Parathyroid adenoma (tissue), 2 donors: ENCODE measurements around the gene SORCS2.

ENCODE experiments used
- H2AFZ ChIP-seq: fragments of 300-600 bp; sonication (generic); one replicate; pipeline ENCODE4 v1.7.0; 2017; ENCODE audit warnings: antibody characterized with exemption, mild to moderate bottlenecking
- H3K27ac ChIP-seq: fragments of 300-600 bp; sonication (generic); one replicate; pipeline ENCODE4 v1.7.0; 2017
- H3K27me3 ChIP-seq: fragments of 300-600 bp; sonication (generic); one replicate; pipeline ENCODE4 v1.7.0; 2017; ENCODE audit warnings: low read length; ENCODE audit not compliant: control insufficient read depth, insufficient read depth
- H3K36me3 ChIP-seq: fragments of 300-600 bp; sonication (generic); one replicate; pipeline ENCODE4 v1.7.0; 2017; ENCODE audit warnings: low read length; ENCODE audit not compliant: control insufficient read depth, insufficient read depth
- H3K4me1 ChIP-seq: fragments of 300-600 bp; sonication (generic); one replicate; pipeline ENCODE4 v1.7.0; 2017; ENCODE audit warnings: control low read depth
- H3K4me2 ChIP-seq: fragments of 300-600 bp; sonication (generic); one replicate; pipeline ENCODE4 v1.7.0; 2017; ENCODE audit warnings: low read length
- H3K4me3 ChIP-seq: fragments of 300-600 bp; sonication (generic); one replicate; pipeline ENCODE4 v1.7.0; 2017; ENCODE audit warnings: low read depth, low read length
- H3K79me2 ChIP-seq: fragments of 300-600 bp; sonication (generic); one replicate; pipeline ENCODE4 v1.7.0; 2017; ENCODE audit warnings: control low read depth
- H3K9ac ChIP-seq: fragments of 300-600 bp; sonication (generic); one replicate; pipeline ENCODE4 v1.7.0; 2017; ENCODE audit warnings: mild to moderate bottlenecking
- H3K9me3 ChIP-seq: fragments of 300-600 bp; sonication (generic); one replicate; pipeline ENCODE4 v1.7.0; 2017; ENCODE audit warnings: low read length; ENCODE audit not compliant: control insufficient read depth
- CTCF ChIP-seq: fragments of 300-600 bp; sonication (generic); IDR thresholded peaks from one replicate; pipeline ENCODE4 v1.7.0; 2017; ENCODE audit warnings: antibody characterized with exemption, mild to moderate bottlenecking
- donor health status: primary hyperparathyroidism.

SORCS2 gene

GRCh38 chr4:7310451-7310850, 118.1 kb downstream of the SORCS2 start:
- no peaks in the 10 kb centered on the region for H3K4me1 ChIP-seq
- no peak overlapping the region for H3K9ac ChIP-seq
- no peak for TF ChIP-seq CTCF
- no peak overlapping the region for H3K4me3 ChIP-seq
- H3K36me3 ChIP-seq, result no peaks in the 10 kb centered on the region
- H3K27me3 ChIP-seq, result no peaks in the 10 kb centered on the region
- no peak overlapping the region for H3K27ac ChIP-seq
- no peak overlapping the region for H3K4me2 ChIP-seq
- H2AFZ ChIP-seq, result no peak overlapping the region
- no peaks in the 10 kb centered on the region for H3K9me3 ChIP-seq
- H3K79me2 ChIP-seq, result no peaks in the 10 kb centered on the region

- no peaks in the 10 kb centered on the region for H3K36me3 ChIP-seq
- no peak overlapping the region for H3K9ac ChIP-seq
- no peak for TF ChIP-seq CTCF
- no peaks in the 10 kb centered on the region for H3K4me1 ChIP-seq
- no peaks in the 10 kb centered on the region for H3K79me2 ChIP-seq
- no peaks in the 10 kb centered on the region for H3K27me3 ChIP-seq
- H3K9me3 ChIP-seq, result no peaks in the 10 kb centered on the region
- H3K4me2 ChIP-seq, result no peak overlapping the region
- H3K4me3 ChIP-seq, result no peak overlapping the region
- H2AFZ ChIP-seq, result no peak overlapping the region
- H3K27ac ChIP-seq, result no peak overlapping the region
Measured at GRCh38 chr4:7311205-7311604, 118.9 kb downstream of the SORCS2 start.

- no peak overlapping the region for H3K9ac ChIP-seq
- no peaks in the 10 kb centered on the region for H3K36me3 ChIP-seq
- H2AFZ ChIP-seq, result no peak overlapping the region
- H3K4me1 ChIP-seq, result no peaks in the 10 kb centered on the region
- H3K9me3 ChIP-seq, result no peaks in the 10 kb centered on the region
- no peak overlapping the region for H3K27ac ChIP-seq
- H3K27me3 ChIP-seq, result no peaks in the 10 kb centered on the region
- TF ChIP-seq CTCF, result no peak
- H3K4me3 ChIP-seq, result no peak overlapping the region
- H3K4me2 ChIP-seq, result no peak overlapping the region
- H3K79me2 ChIP-seq, result no peaks in the 10 kb centered on the region
Measured at GRCh38 chr4:7312691-7313090, 120.4 kb downstream of the SORCS2 start.

- Histone ChIP-seq H3K4me2 (no peak overlapping the region), H2AFZ (no peak overlapping the region), H3K9ac (no peak overlapping the region), H3K4me1 (no peaks in the 10 kb centered on the region), H3K27me3 (no peaks in the 10 kb centered on the region), H3K36me3 (no peaks in the 10 kb centered on the region), H3K27ac (no peak overlapping the region), H3K79me2 (no peaks in the 10 kb centered on the region), H3K9me3 (no peaks in the 10 kb centered on the region), H3K4me3 (no peak overlapping the region)
- TF ChIP-seq CTCF, result no peak
Measured at GRCh38 chr4:7313347-7313811, 121.0 kb downstream of the SORCS2 start.

- no peak overlapping the region for H2AFZ ChIP-seq
- H3K9ac ChIP-seq, result no peak overlapping the region
- H3K36me3 ChIP-seq, result no peaks in the 10 kb centered on the region
- H3K9me3 ChIP-seq, result no peaks in the 10 kb centered on the region
- no peak overlapping the region for H3K27ac ChIP-seq
- H3K4me1 ChIP-seq, result no peaks in the 10 kb centered on the region
- H3K27me3 ChIP-seq, result no peaks in the 10 kb centered on the region
- no peak for TF ChIP-seq CTCF
- no peak overlapping the region for H3K4me2 ChIP-seq
- no peak overlapping the region for H3K4me3 ChIP-seq
- H3K79me2 ChIP-seq, result no peaks in the 10 kb centered on the region
Measured at GRCh38 chr4:7313991-7314390, 121.7 kb downstream of the SORCS2 start.
